Renal cortex interstitium (tissue), 11 donors: ENCODE data around the gene ARAF. TPM values are rescaled to one million over a fixed set of nuclear protein-coding genes. Genes with fewer than 3 reads are reported as not detected.
"Not testable (repeated sequence)": the region's sequence is repeated elsewhere in the genome, so short reads cannot be mapped to it uniquely, and the experiment has no call there.

Experiments
- DNase-seq, 11 donors: peaks; one replicate each; pipeline ENCODE4 v3.0.0-alpha.2; 2013; ENCODE audit warnings: low read depth in 9 of 11, low spot score in 4 of 11; ENCODE audit errors: extremely low read depth in 1 of 11
- polyA plus RNA-seq, 3 donors: library from polyadenylated mRNA; unstranded; fragments of 120-200 nt; gene quantifications; one replicate each; pipeline ENCODE4 v1.2.1, GENCODE V29; 2013; ENCODE audit not compliant: insufficient read length in 3 of 3

ARAF gene
- polyA plus RNA-seq, 3 donors, result 56.8 to 70.7 (median 59.7) TPM

- no peak for DNase-seq
Observed at GRCh38 chrX:47577901-47578300, 16.9 kb downstream of the ARAF start.

GRCh38 chrX:47578692-47579091 lies 17.7 kb downstream of the ARAF start:
- no peak for DNase-seq

GRCh38 chrX:47579537-47579936 lies 18.5 kb downstream of the ARAF start:
- DNase-seq, result no peak

- peak in 8 of 11 donors; percentile 31 to 77 (median 68) for DNase-seq
Observed at GRCh38 chrX:47581731-47582647, 21.0 kb downstream of the ARAF start, which contains the start of gene TIMP1. TSS of gene TIMP1 (plus strand) at chrX:47582436. CDS start at chrX:47583416, 980 bp downstream.

GRCh38 chrX:47583240-47583861 lies 22.3 kb downstream of the ARAF start:
- DNase-seq, result no peak

- DNase-seq, result no peak
Observed at GRCh38 chrX:47584714-47585113, 23.7 kb downstream of the ARAF start.

GRCh38 chrX:47585273-47585672 lies 24.3 kb downstream of the ARAF start:
- DNase-seq, result no peak

GRCh38 chrX:47586043-47586787 lies 25.2 kb downstream of the ARAF start:
- DNase-seq, result no peak

GRCh38 chrX:47587091-47587891 lies 26.3 kb downstream of the ARAF start:
- no peak for DNase-seq

- no peak for DNase-seq
Observed at GRCh38 chrX:47587906-47588735, 27.1 kb downstream of the ARAF start.

GRCh38 chrX:47590984-47591383 lies 30.0 kb downstream of the ARAF start:
- DNase-seq, result no peak

GRCh38 chrX:47593522-47593921 lies 32.5 kb downstream of the ARAF start:
- no peak for DNase-seq

GRCh38 chrX:47595716-47596251 lies 34.8 kb downstream of the ARAF start:
- no peak for DNase-seq

GRCh38 chrX:47596256-47596655 lies 35.3 kb downstream of the ARAF start:
- no peak for DNase-seq

- no peak for DNase-seq
Observed at GRCh38 chrX:47597222-47597621, 36.2 kb downstream of the ARAF start.

GRCh38 chrX:47603125-47603524 lies 42.1 kb downstream of the ARAF start:
- DNase-seq, result not testable (repeated sequence)

- no peak for DNase-seq
Observed at GRCh38 chrX:47605024-47605423, 44.0 kb downstream of the ARAF start.

GRCh38 chrX:47607091-47607490 lies 46.1 kb downstream of the ARAF start:
- DNase-seq, result no peak
